ENCODE results near the gene ULK4.

Gene ULK4

DNA sequence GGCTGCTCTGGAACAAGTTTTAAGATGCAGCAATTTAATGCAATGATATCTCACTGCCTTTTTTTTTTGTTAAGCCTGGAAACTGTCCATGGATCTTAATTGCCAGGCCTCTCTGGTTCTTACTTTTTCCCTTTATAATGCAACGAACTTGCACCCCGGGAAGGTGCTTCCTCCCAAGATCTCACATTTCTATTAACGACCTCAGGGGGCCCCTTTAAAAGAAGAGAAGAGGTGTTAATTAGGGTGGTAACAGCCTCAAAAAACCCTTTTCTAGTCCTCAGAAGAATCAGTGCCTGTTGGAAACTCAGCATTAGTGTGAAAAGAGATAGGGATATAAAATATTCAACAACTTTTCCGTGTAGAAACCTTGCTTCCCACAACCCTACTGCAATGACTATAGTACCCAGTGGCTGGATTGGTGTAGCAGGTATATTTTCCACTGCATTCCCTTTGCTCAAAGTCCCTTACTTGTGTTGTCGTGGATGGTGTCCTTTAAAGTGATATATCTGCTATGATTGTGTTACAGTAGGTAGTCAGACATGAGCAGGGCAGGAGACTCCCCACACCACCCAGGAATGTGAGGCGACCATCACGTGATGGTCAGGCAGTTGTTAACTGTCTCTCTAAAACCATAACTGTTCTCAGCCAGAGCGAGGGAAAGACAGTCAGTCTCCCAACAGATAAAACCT is 640.8 kb downstream of the ULK4 start:
- peaks cover 7% of the 10 kb centered on the region for H3K4me1 ChIP-seq (ENCODE audit: control insufficient read depth, insufficient read depth, low read length)
- H3K27me3 ChIP-seq (ENCODE audit: control insufficient read depth, insufficient read depth, low read length, poor library complexity, severe bottlenecking), result no peaks in the 10 kb centered on the region
- no peaks in the 10 kb centered on the region for H3K36me3 ChIP-seq (ENCODE audit: control insufficient read depth, insufficient read depth, low read length)
- 13% methylated on average over 2 to 7 of the region's 8 CpGs for WGBS, 2 experiments
- H3K27ac ChIP-seq (ENCODE audit: insufficient read depth, low read depth, low read length, poor library complexity, severe bottlenecking), result no peak overlapping the region
- no peaks in the 10 kb centered on the region for H3K9me3 ChIP-seq (ENCODE audit: control insufficient read depth, low read length)
- H3K4me3 ChIP-seq (ENCODE audit: insufficient read depth, low read depth, low read length), result no peak overlapping the region

DNA sequence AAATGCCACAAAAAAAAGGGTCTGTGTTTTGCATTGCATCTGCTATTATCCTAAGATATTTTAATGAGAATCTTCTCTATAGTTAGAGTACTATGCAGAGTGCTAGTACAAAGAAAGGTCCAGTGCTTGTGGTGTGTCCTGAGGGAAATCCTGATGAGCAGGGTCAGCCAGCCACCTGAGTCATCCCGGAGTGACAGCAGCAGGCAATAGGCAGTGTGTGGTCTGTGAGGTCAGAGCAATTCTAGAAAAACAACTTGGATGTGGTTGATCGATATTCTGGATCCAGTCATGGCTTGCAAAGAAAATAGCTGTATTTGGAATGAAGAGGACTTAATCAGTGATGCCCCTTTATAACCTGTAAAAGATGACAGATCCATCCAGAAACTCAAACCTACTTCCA is 643.4 kb downstream of the ULK4 start:
- H3K36me3 ChIP-seq (ENCODE audit: control insufficient read depth, insufficient read depth, low read length), result no peaks in the 10 kb centered on the region
- WGBS, 2 experiments, result 68 to 69% methylated on average over 2 of the region's 2 CpGs
- no peaks in the 10 kb centered on the region for H3K27me3 ChIP-seq (ENCODE audit: control insufficient read depth, insufficient read depth, low read length, poor library complexity, severe bottlenecking)
- peaks cover 7% of the 10 kb centered on the region for H3K4me1 ChIP-seq (ENCODE audit: control insufficient read depth, insufficient read depth, low read length)
- no peaks in the 10 kb centered on the region for H3K9me3 ChIP-seq (ENCODE audit: control insufficient read depth, low read length)
- no peak overlapping the region for H3K27ac ChIP-seq (ENCODE audit: insufficient read depth, low read depth, low read length, poor library complexity, severe bottlenecking)
- H3K4me3 ChIP-seq (ENCODE audit: insufficient read depth, low read depth, low read length), result no peak overlapping the region

GRCh38 chr3:41317718-41318117 is 644.2 kb downstream of the ULK4 start:
- Histone ChIP-seq H3K9me3 (ENCODE audit: control insufficient read depth, low read length) (no peaks in the 10 kb centered on the region), H3K27me3 (ENCODE audit: control insufficient read depth, insufficient read depth, low read length, poor library complexity, severe bottlenecking) (no peaks in the 10 kb centered on the region), H3K4me3 (ENCODE audit: insufficient read depth, low read depth, low read length) (no peak overlapping the region), H3K4me1 (ENCODE audit: control insufficient read depth, insufficient read depth, low read length) (peaks cover 7% of the 10 kb centered on the region), H3K36me3 (ENCODE audit: control insufficient read depth, insufficient read depth, low read length) (no peaks in the 10 kb centered on the region), H3K27ac (ENCODE audit: insufficient read depth, low read depth, low read length, poor library complexity, severe bottlenecking) (no peak overlapping the region)
- WGBS, 2 experiments, result no CpG with 5 or more reads among the region's 1 CpG

DNA sequence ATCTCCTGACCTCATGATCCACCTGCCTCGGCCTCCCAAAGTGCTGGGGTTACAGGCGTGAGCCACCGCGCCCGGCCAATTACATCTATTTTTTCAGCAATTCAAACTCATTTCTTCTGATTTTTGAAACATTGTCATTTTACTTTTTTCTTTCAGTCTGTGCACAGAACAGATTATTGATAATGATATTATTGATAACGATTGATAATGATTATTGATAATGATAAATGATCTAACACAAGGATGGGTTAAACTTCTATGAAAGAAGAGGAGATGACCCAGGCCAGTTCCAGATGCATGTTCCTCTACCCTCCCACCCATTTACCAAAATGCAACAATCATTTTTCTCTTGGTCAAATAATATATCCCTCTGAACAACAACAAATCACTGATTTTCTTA is 644.6 kb downstream of the ULK4 start:
- H3K9me3 ChIP-seq (ENCODE audit: control insufficient read depth, low read length), result no peaks in the 10 kb centered on the region
- H3K4me3 ChIP-seq (ENCODE audit: insufficient read depth, low read depth, low read length), result no peak overlapping the region
- H3K27ac ChIP-seq (ENCODE audit: insufficient read depth, low read depth, low read length, poor library complexity, severe bottlenecking), result no peak overlapping the region
- peaks cover 7% of the 10 kb centered on the region for H3K4me1 ChIP-seq (ENCODE audit: control insufficient read depth, insufficient read depth, low read length)
- no peaks in the 10 kb centered on the region for H3K27me3 ChIP-seq (ENCODE audit: control insufficient read depth, insufficient read depth, low read length, poor library complexity, severe bottlenecking)
- 97 to 98% methylated on average over 5 of the region's 6 CpGs for WGBS, 2 experiments
- H3K36me3 ChIP-seq (ENCODE audit: control insufficient read depth, insufficient read depth, low read length), result no peaks in the 10 kb centered on the region

DNA sequence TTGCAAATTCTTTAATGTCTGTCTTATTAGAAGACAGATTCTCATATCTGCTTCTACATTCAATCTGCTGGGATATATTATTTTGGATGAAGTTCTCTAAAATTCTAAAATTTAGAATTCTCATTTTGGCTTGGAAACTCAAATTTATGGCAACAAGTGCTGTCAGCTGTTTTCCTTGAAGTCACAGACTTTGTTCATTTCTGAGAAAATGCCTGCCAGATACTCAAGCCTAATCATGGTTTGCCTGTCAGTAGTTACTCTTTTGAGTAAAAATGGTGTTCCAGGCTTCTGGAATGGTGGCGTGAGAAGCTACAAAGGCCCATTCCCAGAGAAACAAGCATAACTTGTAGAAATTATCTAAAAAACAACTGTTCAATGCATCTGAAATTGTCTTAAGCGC is 646.8 kb downstream of the ULK4 start:
- Histone ChIP-seq H3K27me3 (ENCODE audit: control insufficient read depth, insufficient read depth, low read length, poor library complexity, severe bottlenecking) (no peaks in the 10 kb centered on the region), H3K27ac (ENCODE audit: insufficient read depth, low read depth, low read length, poor library complexity, severe bottlenecking) (no peak overlapping the region), H3K4me3 (ENCODE audit: insufficient read depth, low read depth, low read length) (no peak overlapping the region), H3K4me1 (ENCODE audit: control insufficient read depth, insufficient read depth, low read length) (no peaks in the 10 kb centered on the region), H3K9me3 (ENCODE audit: control insufficient read depth, low read length) (no peaks in the 10 kb centered on the region), H3K36me3 (ENCODE audit: control insufficient read depth, insufficient read depth, low read length) (no peaks in the 10 kb centered on the region)
- 46 to 48% methylated on average over 2 of the region's 2 CpGs for WGBS, 2 experiments

- no peak overlapping the region for H3K4me3 ChIP-seq (ENCODE audit: insufficient read depth, low read depth, low read length)
- H3K27ac ChIP-seq (ENCODE audit: insufficient read depth, low read depth, low read length, poor library complexity, severe bottlenecking), result no peak overlapping the region
- no peaks in the 10 kb centered on the region for H3K36me3 ChIP-seq (ENCODE audit: control insufficient read depth, insufficient read depth, low read length)
Observed at GRCh38 chr3:41308119-41308518, 653.8 kb downstream of the ULK4 start.

DNA sequence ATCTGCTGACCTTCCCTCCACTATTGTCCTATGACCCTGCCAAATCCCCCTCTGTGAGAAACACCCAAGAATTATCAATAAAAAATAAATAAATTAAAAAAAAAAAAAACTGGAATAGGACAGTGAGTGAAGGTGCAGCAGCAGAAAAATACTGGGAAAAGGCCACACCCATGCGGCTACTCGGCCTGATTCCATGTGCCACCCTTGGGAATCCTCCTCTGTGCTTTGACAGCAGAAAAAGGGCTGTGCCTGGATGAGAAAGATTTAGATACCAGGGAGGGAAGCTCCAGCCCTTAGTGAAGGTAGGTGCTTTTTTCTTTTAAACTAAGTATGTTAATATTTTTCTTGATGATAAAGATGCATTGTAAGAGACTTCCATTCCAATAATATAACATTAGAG is 654.8 kb downstream of the ULK4 start:
- Histone ChIP-seq H3K27ac (ENCODE audit: insufficient read depth, low read depth, low read length, poor library complexity, severe bottlenecking) (no peak overlapping the region), H3K4me3 (ENCODE audit: insufficient read depth, low read depth, low read length) (no peak overlapping the region), H3K4me1 (ENCODE audit: control insufficient read depth, insufficient read depth, low read length) (no peaks in the 10 kb centered on the region), H3K36me3 (ENCODE audit: control insufficient read depth, insufficient read depth, low read length) (no peaks in the 10 kb centered on the region), H3K9me3 (ENCODE audit: control insufficient read depth, low read length) (no peaks in the 10 kb centered on the region), H3K27me3 (ENCODE audit: control insufficient read depth, insufficient read depth, low read length, poor library complexity, severe bottlenecking) (no peaks in the 10 kb centered on the region)
- WGBS, 2 experiments, result 91 to 98% methylated on average over 2 of the region's 2 CpGs

More at GRCh38 chr3:41308119-41308518, 653.8 kb downstream of the ULK4 start:
- Histone ChIP-seq H3K9me3 (ENCODE audit: control insufficient read depth, low read length) (no peaks in the 10 kb centered on the region), H3K27me3 (ENCODE audit: control insufficient read depth, insufficient read depth, low read length, poor library complexity, severe bottlenecking) (no peaks in the 10 kb centered on the region), H3K4me1 (ENCODE audit: control insufficient read depth, insufficient read depth, low read length) (no peaks in the 10 kb centered on the region)
- 91 to 100% methylated on average over 2 of the region's 2 CpGs for WGBS, 2 experiments

GRCh38 chr3:41304593-41304992 is 657.3 kb downstream of the ULK4 start:
- Histone ChIP-seq H3K27ac (ENCODE audit: insufficient read depth, low read depth, low read length, poor library complexity, severe bottlenecking) (no peak overlapping the region), H3K9me3 (ENCODE audit: control insufficient read depth, low read length) (no peaks in the 10 kb centered on the region), H3K36me3 (ENCODE audit: control insufficient read depth, insufficient read depth, low read length) (no peaks in the 10 kb centered on the region), H3K27me3 (ENCODE audit: control insufficient read depth, insufficient read depth, low read length, poor library complexity, severe bottlenecking) (no peaks in the 10 kb centered on the region), H3K4me1 (ENCODE audit: control insufficient read depth, insufficient read depth, low read length) (no peaks in the 10 kb centered on the region), H3K4me3 (ENCODE audit: insufficient read depth, low read depth, low read length) (no peak overlapping the region)
- 85 to 94% methylated on average over 2 of the region's 2 CpGs for WGBS, 2 experiments

DNA sequence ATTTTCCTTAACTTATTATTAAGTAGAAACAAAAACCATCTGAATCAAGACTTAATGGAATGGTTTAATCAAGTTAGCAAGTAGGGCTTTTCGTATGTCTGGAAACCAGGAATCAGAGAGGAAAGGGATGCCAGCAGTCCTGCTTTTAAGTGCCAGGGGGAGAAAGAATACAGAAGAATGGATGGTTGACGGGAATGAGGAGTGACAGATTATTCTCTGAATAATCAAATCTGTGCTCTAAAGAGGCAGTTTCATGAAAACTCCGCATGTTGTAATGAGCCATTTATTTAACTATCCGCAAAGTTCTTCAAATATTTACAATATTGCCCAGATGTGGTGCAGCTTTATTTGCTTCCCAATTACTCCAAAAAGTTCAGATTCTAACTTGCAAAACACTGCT is 659.6 kb downstream of the ULK4 start:
- Histone ChIP-seq H3K27ac (ENCODE audit: insufficient read depth, low read depth, low read length, poor library complexity, severe bottlenecking) (no peak overlapping the region), H3K4me1 (ENCODE audit: control insufficient read depth, insufficient read depth, low read length) (no peaks in the 10 kb centered on the region), H3K4me3 (ENCODE audit: insufficient read depth, low read depth, low read length) (no peak overlapping the region), H3K9me3 (ENCODE audit: control insufficient read depth, low read length) (no peaks in the 10 kb centered on the region), H3K36me3 (ENCODE audit: control insufficient read depth, insufficient read depth, low read length) (no peaks in the 10 kb centered on the region), H3K27me3 (ENCODE audit: control insufficient read depth, insufficient read depth, low read length, poor library complexity, severe bottlenecking) (no peaks in the 10 kb centered on the region)
- 92 to 93% methylated on average over 4 of the region's 4 CpGs for WGBS, 2 experiments

- Histone ChIP-seq H3K4me1 (ENCODE audit: control insufficient read depth, insufficient read depth, low read length) (no peaks in the 10 kb centered on the region), H3K9me3 (ENCODE audit: control insufficient read depth, low read length) (no peaks in the 10 kb centered on the region), H3K36me3 (ENCODE audit: control insufficient read depth, insufficient read depth, low read length) (no peaks in the 10 kb centered on the region), H3K4me3 (ENCODE audit: insufficient read depth, low read depth, low read length) (no peak overlapping the region), H3K27me3 (ENCODE audit: control insufficient read depth, insufficient read depth, low read length, poor library complexity, severe bottlenecking) (no peaks in the 10 kb centered on the region), H3K27ac (ENCODE audit: insufficient read depth, low read depth, low read length, poor library complexity, severe bottlenecking) (no peak overlapping the region)
- WGBS, 2 experiments, result no CpG with 5 or more reads among the region's 3 CpGs
Observed at GRCh38 chr3:41301548-41301947, 660.4 kb downstream of the ULK4 start.

DNA sequence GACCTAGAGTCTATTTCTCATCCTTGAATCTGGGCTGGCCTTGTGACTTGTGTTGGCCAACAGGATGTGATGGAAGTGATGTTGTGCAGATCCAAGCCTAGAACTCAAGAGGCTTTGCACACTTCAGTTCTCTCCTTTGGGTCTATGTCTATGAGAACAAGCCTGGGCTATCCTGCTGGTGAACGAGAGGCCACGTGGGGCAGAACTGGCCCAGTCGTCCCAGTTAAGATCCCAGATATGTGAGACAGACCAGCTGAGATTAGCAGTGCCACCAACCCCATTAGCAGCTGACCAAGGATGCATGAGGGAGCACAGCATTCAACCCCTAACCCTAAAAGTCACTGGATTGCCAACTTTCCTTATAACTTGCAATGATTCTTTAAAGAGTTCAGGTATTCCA is 662.9 kb downstream of the ULK4 start:
- no peaks in the 10 kb centered on the region for H3K27me3 ChIP-seq (ENCODE audit: control insufficient read depth, insufficient read depth, low read length, poor library complexity, severe bottlenecking)

More for the DNA sequence above, 662.9 kb downstream of the ULK4 start:
- Histone ChIP-seq H3K36me3 (ENCODE audit: control insufficient read depth, insufficient read depth, low read length) (no peaks in the 10 kb centered on the region), H3K27ac (ENCODE audit: insufficient read depth, low read depth, low read length, poor library complexity, severe bottlenecking) (no peak overlapping the region), H3K4me3 (ENCODE audit: insufficient read depth, low read depth, low read length) (no peak overlapping the region), H3K9me3 (ENCODE audit: control insufficient read depth, low read length) (no peaks in the 10 kb centered on the region), H3K4me1 (ENCODE audit: control insufficient read depth, insufficient read depth, low read length) (no peaks in the 10 kb centered on the region)
- 87 to 92% methylated on average over 3 of the region's 3 CpGs for WGBS, 2 experiments
